ENCODE results near the gene CPEB3.
"Not testable (repeated sequence)": the region's sequence is repeated elsewhere in the genome, so short reads cannot be mapped to it uniquely, and the experiment has no call there.

CPEB3 gene

DNA sequence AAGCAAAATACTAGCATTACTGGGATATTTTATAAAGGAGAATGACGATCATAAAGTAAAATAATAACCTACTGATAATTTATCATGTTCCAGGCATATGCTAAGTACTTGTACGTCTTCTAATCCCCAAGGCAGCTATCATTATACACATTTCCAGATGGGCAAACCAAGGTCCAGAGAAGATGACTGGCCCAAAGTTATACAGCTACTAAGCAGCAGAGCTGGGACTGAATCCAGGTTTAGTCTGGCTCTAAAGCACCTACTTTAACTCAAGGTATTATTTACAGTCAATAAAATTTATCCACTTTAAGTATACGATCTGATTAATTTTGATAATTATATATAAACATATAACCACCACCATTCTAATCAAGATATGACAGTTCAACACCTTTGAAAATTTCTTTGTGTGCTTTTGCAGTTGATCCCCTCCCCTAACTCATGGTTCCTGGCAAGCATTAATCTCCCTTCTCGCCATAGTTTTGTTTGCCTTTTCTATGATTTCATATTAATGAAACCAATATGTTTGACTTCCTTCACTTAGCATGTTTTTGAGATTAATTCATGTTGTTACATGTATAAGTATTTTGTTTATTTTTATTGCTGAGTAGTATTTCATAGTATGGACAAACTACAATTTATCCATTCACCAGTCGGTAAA lies 126.7 kb downstream of the CPEB3 start:
- no peak for DNase-seq (ENCODE audit: low read depth, low spot score)
- no peak overlapping the region for H3K4me3 ChIP-seq (ENCODE audit: low read length)

DNA sequence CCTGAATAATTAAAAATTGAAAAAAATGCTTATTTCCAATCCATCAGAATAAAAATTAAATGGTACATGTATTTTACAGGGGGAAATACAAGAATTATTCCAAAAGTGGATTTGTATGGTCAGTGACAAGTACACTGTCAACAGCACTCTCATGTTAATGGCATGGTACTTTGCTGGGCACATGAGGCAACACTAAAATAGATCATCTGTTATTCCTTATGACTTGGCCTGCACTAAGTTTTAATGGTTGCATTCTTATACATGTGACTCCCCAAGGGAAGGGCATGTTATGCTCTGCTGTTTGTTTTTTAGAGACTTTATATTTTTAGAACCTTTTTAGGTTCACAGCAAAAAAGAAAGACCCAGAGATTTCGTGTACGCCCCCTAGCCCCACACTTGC lies 128.3 kb downstream of the CPEB3 start:
- no peak for DNase-seq (ENCODE audit: low read depth, low spot score)
- no peak overlapping the region for H3K4me3 ChIP-seq (ENCODE audit: low read length)

DNA sequence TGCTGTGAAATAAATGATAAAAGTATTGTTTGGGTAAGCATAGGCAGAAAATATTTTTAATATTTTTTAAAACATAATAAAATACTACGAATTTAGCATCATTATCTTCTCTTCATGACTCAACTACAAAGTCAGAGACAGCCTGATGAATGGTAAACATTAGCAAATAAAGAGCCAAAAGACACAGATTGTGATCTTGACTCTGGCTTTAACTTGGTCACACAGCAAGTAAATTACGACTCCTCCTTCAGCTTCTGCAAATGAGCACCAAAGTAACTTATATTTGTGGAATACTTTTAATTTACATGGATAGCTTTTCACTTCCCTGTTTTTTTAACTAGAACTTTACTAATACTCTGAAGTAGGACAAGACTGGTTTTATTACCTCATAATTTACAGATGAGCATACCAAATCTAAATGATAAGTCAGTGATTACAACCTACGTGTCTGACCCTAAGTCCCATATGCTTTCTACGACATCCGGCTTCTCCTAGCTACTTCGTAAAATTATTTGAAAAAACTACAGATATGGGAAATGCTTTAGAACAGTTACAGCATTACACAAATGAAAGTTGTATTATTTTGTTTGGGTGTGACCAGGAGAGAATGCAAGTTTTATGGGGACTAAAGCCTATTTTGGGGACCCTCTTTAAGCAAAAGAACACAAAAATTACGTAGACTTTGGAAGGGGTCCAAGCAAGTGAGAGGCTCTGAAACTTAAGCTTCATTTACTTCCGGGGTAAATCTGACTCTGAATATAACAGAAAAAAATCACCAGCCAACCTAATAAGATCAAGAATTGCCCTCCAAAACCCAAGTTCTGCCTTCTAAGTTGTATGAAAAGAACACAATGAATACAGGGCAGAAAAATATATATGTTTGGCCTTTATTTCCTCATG lies 133.8 kb downstream of the CPEB3 start:
- DNase-seq (ENCODE audit: low read depth, low spot score): no peak
- no peak overlapping the region for H3K4me3 ChIP-seq (ENCODE audit: low read length)

GRCh38 chr10:92150823-92151222 lies 140.1 kb downstream of the CPEB3 start:
- no peak overlapping the region for H3K4me3 ChIP-seq (ENCODE audit: low read length)
- no peak for DNase-seq (ENCODE audit: low read depth, low spot score)

DNA sequence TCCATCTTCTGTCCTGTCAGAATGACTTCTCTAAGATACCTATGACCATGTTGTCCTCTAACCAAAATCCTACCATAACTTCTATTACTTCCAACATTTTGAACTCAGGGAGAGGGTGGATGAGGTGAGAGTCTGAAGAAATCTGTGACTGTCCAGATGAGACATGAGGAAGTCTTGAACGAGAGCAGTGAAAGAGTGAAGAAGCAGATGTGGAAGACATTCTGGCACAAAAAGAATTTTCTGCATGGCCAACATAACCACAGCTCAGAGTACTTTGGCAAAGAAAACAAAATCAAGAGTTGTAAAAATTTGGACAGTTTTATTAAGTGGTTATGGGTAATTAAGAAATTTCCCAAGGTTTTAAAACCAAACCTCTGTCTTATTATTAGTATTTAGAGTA lies 141.6 kb downstream of the CPEB3 start:
- no peak for DNase-seq (ENCODE audit: low read depth, low spot score)
- H3K4me3 ChIP-seq (ENCODE audit: low read length): no peak overlapping the region

GRCh38 chr10:92146781-92147180 lies 144.1 kb downstream of the CPEB3 start:
- no peak overlapping the region for H3K4me3 ChIP-seq (ENCODE audit: low read length)
- DNase-seq (ENCODE audit: low read depth, low spot score): no peak

DNA sequence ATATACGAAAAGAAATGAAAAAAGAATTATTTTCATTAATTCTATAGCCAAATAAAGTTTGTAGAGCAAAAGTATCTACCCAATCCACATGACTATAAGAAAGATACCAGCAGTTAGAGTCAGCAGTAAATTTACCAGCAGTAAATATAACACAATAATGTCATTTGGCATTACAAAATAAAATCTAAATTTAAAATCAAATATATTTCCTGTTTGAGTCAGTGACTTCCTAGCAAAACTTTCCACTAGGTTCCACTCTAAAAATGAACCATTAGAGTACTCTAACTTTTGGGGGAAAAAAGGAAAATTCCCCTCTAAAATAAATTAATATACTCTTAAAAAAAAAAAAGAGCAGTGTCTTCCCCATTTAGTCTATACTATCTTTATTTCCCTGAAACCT lies 144.8 kb downstream of the CPEB3 start:
- no peak overlapping the region for H3K4me3 ChIP-seq (ENCODE audit: low read length)
- DNase-seq (ENCODE audit: low read depth, low spot score): no peak

DNA sequence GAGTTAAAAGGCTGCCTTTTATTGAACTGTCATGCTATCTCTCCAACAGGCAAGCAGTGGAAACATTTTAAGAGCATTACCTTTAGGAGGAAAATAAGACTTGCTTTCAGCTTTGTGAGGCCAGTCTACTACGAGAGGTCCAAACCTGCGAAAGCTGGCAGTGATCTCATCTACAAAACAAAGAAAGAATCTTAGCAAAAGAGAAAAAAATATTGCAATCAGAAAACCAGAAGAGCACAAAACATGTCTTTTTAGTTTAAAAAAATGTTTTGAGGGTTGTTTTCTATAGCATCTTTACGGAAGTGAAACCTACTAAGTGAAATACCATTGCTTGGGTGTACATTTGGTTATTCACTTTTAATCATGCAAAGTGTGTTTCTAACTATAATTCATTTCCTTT lies 147.9 kb downstream of the CPEB3 start:
- no peak overlapping the region for H3K4me3 ChIP-seq (ENCODE audit: low read length)
- no peak for DNase-seq (ENCODE audit: low read depth, low spot score)

DNA sequence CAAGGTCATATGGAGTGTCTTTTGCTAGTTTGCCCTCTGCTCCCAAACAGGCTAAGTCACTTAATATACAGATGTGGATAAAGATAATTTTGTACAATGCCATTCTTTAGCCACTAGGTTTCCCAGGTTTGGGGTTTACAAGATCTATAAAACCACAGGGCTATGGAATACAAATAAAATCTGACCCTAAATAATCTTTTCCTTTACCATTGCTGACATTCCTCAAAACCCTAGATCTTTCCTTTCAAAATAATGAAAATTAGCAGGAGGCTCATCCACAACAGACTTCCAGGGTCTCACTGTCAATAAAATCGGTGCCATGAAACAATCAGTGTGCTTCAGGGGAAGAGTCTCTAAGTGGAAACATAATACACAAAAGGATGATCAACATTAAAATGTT lies 148.4 kb downstream of the CPEB3 start:
- no peak for DNase-seq (ENCODE audit: low read depth, low spot score)
- no peak overlapping the region for H3K4me3 ChIP-seq (ENCODE audit: low read length)

DNA sequence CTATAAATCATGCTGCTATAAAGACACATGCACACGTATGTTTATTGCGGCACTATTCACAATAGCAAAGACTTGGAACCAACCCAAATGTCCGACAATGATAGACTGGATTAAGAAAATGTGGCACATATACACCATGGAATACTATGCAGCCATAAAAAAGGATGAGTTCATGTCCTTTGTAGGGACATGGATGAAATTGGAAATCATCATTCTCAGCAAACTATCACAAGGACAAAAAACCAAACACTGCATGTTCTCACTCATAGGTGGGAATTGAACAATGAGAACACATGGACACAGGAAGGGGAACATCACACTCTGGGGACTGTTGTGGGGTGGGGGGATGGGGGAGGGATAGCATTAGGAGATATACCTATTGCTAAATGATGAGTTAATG lies 149.7 kb downstream of the CPEB3 start:
- not testable (repeated sequence) for H3K4me3 ChIP-seq (ENCODE audit: low read length); DNase-seq (ENCODE audit: low read depth, low spot score)

DNA sequence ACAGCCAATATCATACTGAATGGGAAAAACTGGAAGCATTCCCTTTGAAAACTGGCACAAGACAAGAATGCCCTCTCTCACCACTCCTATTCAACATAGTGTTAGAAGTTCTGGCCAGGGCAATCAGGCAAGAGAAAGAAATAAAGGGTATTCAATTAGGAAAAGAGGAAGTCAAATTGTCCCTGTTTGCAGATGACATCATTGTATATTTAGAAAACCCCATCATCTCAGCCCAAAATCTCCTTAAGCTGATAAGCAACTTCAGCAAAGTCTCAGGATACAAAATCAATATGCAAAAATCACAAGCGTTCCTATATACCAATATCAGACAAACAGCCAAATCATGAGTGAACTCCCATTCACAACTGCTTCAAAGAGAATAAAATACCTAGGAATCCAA lies 156.8 kb downstream of the CPEB3 start:
- not testable (repeated sequence) for DNase-seq (ENCODE audit: low read depth, low spot score); H3K4me3 ChIP-seq (ENCODE audit: low read length)

GRCh38 chr10:92131275-92131820 lies 159.5 kb downstream of the CPEB3 start:
- H3K4me3 ChIP-seq (ENCODE audit: low read length): no peak overlapping the region
- DNase-seq (ENCODE audit: low read depth, low spot score): no peak

DNA sequence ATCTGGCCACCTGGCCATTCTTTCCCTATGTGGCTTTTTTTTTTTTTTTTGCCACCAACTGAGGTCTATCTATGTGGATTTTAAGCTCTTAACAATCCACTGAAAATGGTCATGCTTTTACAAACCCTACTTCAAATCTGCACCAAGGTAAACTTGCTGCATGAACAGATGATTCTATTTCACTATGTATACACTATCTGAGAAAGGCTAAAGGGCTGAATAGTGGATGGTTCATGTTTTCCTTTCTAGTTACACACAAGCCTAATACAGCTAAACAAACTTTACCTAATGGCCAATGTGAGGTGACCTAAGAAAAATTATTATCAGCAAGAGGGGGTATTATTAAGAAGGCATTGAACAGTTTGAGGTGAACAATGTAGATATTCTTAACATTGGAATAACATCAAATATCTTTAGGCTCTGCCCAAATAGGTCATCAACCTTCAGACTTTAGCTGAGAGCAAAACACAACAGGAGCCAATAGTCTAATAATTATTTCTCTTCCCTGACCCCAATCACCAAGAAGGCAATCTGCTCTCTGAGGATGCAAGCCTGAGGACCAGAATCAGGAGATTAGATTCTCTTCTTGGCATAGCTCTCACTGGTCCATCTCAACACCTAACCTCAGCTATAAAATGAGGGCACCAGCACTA lies 160.1 kb downstream of the CPEB3 start:
- DNase-seq (ENCODE audit: low read depth, low spot score): no peak
- H3K4me3 ChIP-seq (ENCODE audit: low read length): no peak overlapping the region

- DNase-seq (ENCODE audit: low read depth, low spot score): no peak
- no peak overlapping the region for H3K4me3 ChIP-seq (ENCODE audit: low read length)
Measured at GRCh38 chr10:92126100-92126650, 164.7 kb downstream of the CPEB3 start.

DNA sequence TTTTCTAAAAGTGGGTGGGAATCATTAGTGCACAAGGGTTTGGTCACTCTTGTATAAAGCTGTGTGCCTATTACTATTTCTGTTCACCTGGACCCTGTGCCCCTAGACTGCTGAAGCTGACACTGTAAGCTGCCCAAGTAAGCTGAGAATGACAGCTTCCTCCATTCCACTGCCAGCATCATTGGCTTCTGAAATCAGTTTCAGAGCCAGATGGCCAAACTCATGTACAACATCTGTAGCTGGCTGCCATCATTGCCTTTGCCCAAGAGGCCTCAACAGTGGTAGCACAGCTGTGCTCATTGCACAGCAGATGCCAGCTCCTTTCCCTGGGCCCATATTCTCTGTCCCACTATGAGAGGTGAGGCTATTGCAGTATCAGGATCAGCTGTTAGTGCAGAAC lies 165.7 kb downstream of the CPEB3 start:
- no peak overlapping the region for H3K4me3 ChIP-seq (ENCODE audit: low read length)
- DNase-seq (ENCODE audit: low read depth, low spot score): no peak

DNA sequence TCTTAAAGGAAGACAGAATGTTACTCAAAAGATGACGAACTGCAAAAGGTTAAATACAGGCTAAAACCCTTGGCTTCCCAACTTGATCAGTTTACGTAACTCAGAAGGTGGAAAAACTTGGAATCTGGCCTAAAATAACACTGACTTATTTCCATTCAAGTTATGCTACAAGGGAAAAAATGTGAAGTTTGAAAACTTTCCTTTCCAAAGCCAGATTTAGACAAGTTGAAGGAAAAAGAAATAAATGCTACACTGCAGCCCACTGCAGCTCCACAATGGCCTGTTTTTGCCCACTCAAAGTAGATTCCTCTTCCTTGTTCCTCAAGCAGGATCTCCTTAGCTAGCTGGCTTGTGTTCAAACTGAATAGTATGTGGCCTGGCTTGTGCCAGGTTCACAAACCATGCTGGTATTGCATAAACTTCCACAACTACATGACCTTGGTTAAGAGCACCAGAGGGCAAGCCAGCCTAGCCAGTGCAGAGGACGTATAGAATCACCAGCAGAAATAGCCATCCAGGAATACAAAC lies 166.2 kb downstream of the CPEB3 start:
- no peak overlapping the region for H3K4me3 ChIP-seq (ENCODE audit: low read length)
- DNase-seq (ENCODE audit: low read depth, low spot score): no peak

DNA sequence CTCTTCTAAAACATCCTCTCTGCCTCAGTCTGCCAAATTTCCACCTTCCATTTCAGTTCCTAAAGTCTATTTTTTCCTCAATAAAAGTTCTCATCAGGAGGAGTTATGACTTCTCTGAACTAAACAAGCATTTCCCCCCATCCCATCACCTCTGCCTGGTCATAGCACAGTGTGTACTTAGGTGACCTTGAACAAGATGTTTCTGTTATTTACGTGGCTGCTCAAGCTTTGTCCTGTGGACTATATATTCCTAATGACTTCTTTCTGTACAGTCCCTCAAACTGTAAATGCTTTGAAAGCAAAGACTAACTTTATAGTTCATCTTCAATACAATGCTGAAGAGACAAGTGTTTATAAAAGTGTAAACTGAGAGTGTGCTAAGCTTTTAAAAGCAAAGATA lies 166.9 kb downstream of the CPEB3 start:
- no peak for DNase-seq (ENCODE audit: low read depth, low spot score)
- no peak overlapping the region for H3K4me3 ChIP-seq (ENCODE audit: low read length)

DNA sequence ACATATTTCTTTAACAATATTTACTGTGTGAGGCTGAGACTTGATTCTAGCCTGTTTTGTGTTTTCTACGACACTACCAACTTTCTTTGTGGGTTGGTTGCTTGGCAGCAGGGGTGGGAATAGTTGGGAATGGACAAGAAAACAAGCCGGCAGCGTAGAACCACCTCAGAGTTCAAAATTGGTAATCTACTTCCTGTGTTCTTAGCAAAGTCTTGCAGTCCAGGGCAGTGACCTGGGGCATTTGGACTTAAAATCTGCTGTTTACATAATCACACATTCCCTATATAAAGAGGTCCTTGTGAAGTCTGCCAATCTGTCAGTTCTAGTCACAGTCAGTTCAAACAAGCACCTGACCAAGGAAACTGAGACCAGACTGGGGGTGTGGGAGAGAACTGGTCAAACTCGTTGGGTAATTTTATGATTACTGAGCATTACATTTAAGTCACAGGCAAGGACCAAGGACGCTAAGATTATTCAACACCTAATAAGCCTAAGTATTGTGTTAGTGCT lies 167.9 kb downstream of the CPEB3 start:
- DNase-seq (ENCODE audit: low read depth, low spot score): no peak
- no peak overlapping the region for H3K4me3 ChIP-seq (ENCODE audit: low read length)
